ENCODE results near the gene APP.

The APP gene

GRCh38 chr21:25863747-25864146 is 306.8 kb downstream of the APP start:
- H3K9me3 ChIP-seq (ENCODE audit: low read length): no peaks in the 10 kb centered on the region
- H3K27me3 ChIP-seq (ENCODE audit: insufficient read depth, low read length): no peaks in the 10 kb centered on the region
- peaks cover 3% of the 10 kb centered on the region for H3K4me1 ChIP-seq (ENCODE audit: insufficient read depth, low read length)
- H2AFZ ChIP-seq (ENCODE audit: low read depth, low read length): no peak overlapping the region
- H3K4me3 ChIP-seq (ENCODE audit: low read length): no peak overlapping the region
- no peaks in the 10 kb centered on the region for H3K36me3 ChIP-seq (ENCODE audit: insufficient read depth, low read length)

GRCh38 chr21:25863031-25863430 is 307.5 kb downstream of the APP start:
- Histone ChIP-seq H3K4me3 (ENCODE audit: low read length) (no peak overlapping the region), H3K27me3 (ENCODE audit: insufficient read depth, low read length) (no peaks in the 10 kb centered on the region), H3K9me3 (ENCODE audit: low read length) (no peaks in the 10 kb centered on the region), H2AFZ (ENCODE audit: low read depth, low read length) (no peak overlapping the region), H3K4me1 (ENCODE audit: insufficient read depth, low read length) (peaks cover 3% of the 10 kb centered on the region), H3K36me3 (ENCODE audit: insufficient read depth, low read length) (no peaks in the 10 kb centered on the region)

GRCh38 chr21:25862596-25862995 is 308.0 kb downstream of the APP start:
- Histone ChIP-seq H3K4me3 (ENCODE audit: low read length) (no peak overlapping the region), H3K9me3 (ENCODE audit: low read length) (no peaks in the 10 kb centered on the region), H3K36me3 (ENCODE audit: insufficient read depth, low read length) (no peaks in the 10 kb centered on the region), H3K4me1 (ENCODE audit: insufficient read depth, low read length) (peaks cover 3% of the 10 kb centered on the region), H2AFZ (ENCODE audit: low read depth, low read length) (no peak overlapping the region), H3K27me3 (ENCODE audit: insufficient read depth, low read length) (no peaks in the 10 kb centered on the region)

- Histone ChIP-seq H3K4me3 (ENCODE audit: low read length) (no peak overlapping the region), H3K4me1 (ENCODE audit: insufficient read depth, low read length) (peaks cover 3% of the 10 kb centered on the region), H2AFZ (ENCODE audit: low read depth, low read length) (no peak overlapping the region), H3K27me3 (ENCODE audit: insufficient read depth, low read length) (no peaks in the 10 kb centered on the region), H3K9me3 (ENCODE audit: low read length) (no peaks in the 10 kb centered on the region), H3K36me3 (ENCODE audit: insufficient read depth, low read length) (no peaks in the 10 kb centered on the region)
These were observed 308.5 kb downstream of the APP start for GRCh38 chr21:25862112-25862511.

GRCh38 chr21:25859235-25859929 is 311.2 kb downstream of the APP start:
- H3K4me1 ChIP-seq (ENCODE audit: insufficient read depth, low read length): peaks cover 3% of the 10 kb centered on the region
- H3K27me3 ChIP-seq (ENCODE audit: insufficient read depth, low read length): no peaks in the 10 kb centered on the region
- no peak overlapping the region for H2AFZ ChIP-seq (ENCODE audit: low read depth, low read length)
- H3K4me3 ChIP-seq (ENCODE audit: low read length): no peak overlapping the region
- H3K36me3 ChIP-seq (ENCODE audit: insufficient read depth, low read length): no peaks in the 10 kb centered on the region
- no peaks in the 10 kb centered on the region for H3K9me3 ChIP-seq (ENCODE audit: low read length)

DNA sequence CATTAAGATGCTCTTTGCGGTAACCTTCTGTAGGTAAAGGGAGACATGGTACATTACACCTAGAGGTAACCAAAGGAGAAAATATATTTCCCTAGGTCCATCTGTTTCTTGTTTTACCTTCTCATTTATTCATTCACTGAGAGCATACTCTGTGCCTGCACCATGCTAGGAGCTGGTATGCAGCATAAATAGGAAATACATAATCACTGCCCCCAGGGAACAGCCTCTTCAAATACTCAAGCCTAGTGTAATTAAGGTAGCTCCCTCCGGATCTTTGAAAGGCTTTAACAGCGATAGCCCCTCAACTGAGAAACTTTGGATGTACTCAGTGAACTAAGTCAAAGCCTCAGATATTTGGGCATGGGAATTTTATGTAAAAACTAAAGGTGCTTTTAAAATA is 312.2 kb downstream of the APP start:
- Histone ChIP-seq H3K27me3 (ENCODE audit: insufficient read depth, low read length) (no peaks in the 10 kb centered on the region), H2AFZ (ENCODE audit: low read depth, low read length) (no peak overlapping the region), H3K4me3 (ENCODE audit: low read length) (no peak overlapping the region), H3K9me3 (ENCODE audit: low read length) (no peaks in the 10 kb centered on the region), H3K4me1 (ENCODE audit: insufficient read depth, low read length) (peaks cover 3% of the 10 kb centered on the region), H3K36me3 (ENCODE audit: insufficient read depth, low read length) (no peaks in the 10 kb centered on the region)

DNA sequence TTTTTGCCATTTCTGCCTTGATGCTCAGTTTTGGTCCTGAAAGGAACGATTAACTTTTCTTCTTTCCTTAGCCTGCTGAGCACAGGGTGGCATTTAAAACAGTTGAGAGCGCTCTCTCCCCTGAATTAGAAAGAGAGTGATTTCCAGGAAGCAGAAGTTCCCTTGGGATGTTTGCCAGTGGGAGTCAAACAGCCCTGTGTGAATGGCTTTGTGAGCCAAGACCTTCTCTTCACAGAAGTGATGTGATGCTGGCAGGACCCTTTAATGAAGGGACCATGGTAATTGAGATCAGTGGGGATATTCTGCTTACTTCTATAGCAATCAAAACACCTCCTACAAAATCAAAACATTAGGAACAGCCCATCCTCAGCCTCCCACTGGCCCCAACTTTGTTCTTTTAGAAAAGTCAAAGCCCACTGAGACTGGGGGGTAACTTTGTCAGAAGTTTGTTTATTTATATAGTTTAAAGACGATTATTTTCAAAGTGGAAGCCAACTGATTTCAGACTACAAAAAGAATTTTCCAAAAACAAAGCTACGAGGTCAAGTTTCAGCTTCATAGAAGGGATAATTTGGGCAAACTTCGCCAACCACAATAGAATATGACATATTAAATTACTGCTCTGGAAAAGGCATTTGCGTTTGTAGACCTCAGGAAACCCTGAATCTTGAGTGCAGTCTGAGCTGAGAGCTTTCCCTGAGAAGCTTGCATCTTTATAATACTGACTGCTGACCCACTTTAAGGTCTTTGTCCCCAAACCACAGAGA is 313.1 kb downstream of the APP start:
- H3K4me3 ChIP-seq (ENCODE audit: low read length): no peak overlapping the region
- no peaks in the 10 kb centered on the region for H3K27me3 ChIP-seq (ENCODE audit: insufficient read depth, low read length)
- H3K4me1 ChIP-seq (ENCODE audit: insufficient read depth, low read length): peaks cover 3% of the 10 kb centered on the region
- no peak overlapping the region for H2AFZ ChIP-seq (ENCODE audit: low read depth, low read length)
- no peaks in the 10 kb centered on the region for H3K36me3 ChIP-seq (ENCODE audit: insufficient read depth, low read length)
- no peaks in the 10 kb centered on the region for H3K9me3 ChIP-seq (ENCODE audit: low read length)

- Histone ChIP-seq H3K27me3 (ENCODE audit: insufficient read depth, low read length) (no peaks in the 10 kb centered on the region), H3K4me1 (ENCODE audit: insufficient read depth, low read length) (peaks cover 5% of the 10 kb centered on the region), H3K4me3 (ENCODE audit: low read length) (no peak overlapping the region), H3K36me3 (ENCODE audit: insufficient read depth, low read length) (no peaks in the 10 kb centered on the region), H3K9me3 (ENCODE audit: low read length) (no peaks in the 10 kb centered on the region), H2AFZ (ENCODE audit: low read depth, low read length) (no peak overlapping the region)
These were observed 315.0 kb downstream of the APP start for GRCh38 chr21:25855576-25855975.

- H3K36me3 ChIP-seq (ENCODE audit: insufficient read depth, low read length): no peaks in the 10 kb centered on the region
- no peak overlapping the region for H3K4me3 ChIP-seq (ENCODE audit: low read length)
- no peaks in the 10 kb centered on the region for H3K9me3 ChIP-seq (ENCODE audit: low read length)
- no peak overlapping the region for H2AFZ ChIP-seq (ENCODE audit: low read depth, low read length)
- no peaks in the 10 kb centered on the region for H3K27me3 ChIP-seq (ENCODE audit: insufficient read depth, low read length)
- H3K4me1 ChIP-seq (ENCODE audit: insufficient read depth, low read length): peaks cover 11% of the 10 kb centered on the region
These were observed 320.3 kb downstream of the APP start for GRCh38 chr21:25850126-25850842.

DNA sequence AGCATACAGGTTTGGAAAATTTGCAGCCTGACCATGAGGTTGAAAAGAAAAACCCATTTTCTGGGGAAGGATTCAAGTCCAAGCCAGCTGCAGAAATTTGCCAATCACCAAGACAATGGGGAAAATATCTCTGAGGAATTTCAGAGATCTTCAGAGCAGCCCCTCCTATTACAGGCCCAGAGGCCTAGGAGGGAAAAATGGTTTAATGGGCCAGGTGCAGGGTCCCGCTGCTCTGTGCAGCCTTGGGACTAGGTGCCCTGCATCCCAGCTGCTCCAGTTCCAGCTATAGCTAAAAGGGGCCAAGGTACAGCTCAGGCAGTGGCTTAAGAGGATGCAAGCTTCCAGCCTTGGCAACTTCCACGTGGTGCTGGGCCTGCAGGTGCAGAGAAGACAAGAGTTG is 322.3 kb downstream of the APP start:
- Histone ChIP-seq H3K36me3 (ENCODE audit: insufficient read depth, low read length) (no peaks in the 10 kb centered on the region), H3K4me3 (ENCODE audit: low read length) (no peak overlapping the region), H3K27me3 (ENCODE audit: insufficient read depth, low read length) (no peaks in the 10 kb centered on the region), H3K4me1 (ENCODE audit: insufficient read depth, low read length) (peaks cover 11% of the 10 kb centered on the region), H2AFZ (ENCODE audit: low read depth, low read length) (no peak overlapping the region), H3K9me3 (ENCODE audit: low read length) (no peaks in the 10 kb centered on the region)

DNA sequence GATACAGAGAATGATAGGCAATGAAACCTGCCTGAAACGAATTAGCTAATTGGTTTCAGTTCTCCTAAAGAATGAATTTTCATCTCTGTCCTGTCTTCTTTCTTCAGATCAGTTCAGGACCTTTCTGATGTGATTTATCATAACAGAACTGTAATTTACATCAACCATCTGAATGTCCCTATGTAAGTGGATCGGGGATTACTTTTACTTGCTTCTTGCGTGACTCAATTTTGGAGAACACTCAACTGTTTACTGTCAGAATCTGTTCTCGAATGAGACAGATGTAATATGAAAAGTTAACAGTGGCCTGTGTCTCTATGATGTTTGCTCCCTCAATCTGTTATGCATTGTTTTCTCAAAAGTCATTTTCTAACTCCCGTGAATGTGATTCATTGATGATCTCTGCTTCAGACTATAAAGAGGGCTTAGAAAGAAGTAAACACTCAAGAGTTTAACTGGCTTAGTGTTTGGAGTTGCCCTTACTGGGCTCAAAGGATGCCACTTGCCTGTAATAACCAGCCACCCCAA is 324.8 kb downstream of the APP start:
- H3K27me3 ChIP-seq (ENCODE audit: insufficient read depth, low read length): no peaks in the 10 kb centered on the region
- peaks cover 8% of the 10 kb centered on the region for H3K4me1 ChIP-seq (ENCODE audit: insufficient read depth, low read length)
- no peak overlapping the region for H2AFZ ChIP-seq (ENCODE audit: low read depth, low read length)
- H3K4me3 ChIP-seq (ENCODE audit: low read length): no peak overlapping the region
- H3K36me3 ChIP-seq (ENCODE audit: insufficient read depth, low read length): no peaks in the 10 kb centered on the region
- H3K9me3 ChIP-seq (ENCODE audit: low read length): no peaks in the 10 kb centered on the region

GRCh38 chr21:25842925-25843324 is 327.6 kb downstream of the APP start:
- Histone ChIP-seq H3K27me3 (ENCODE audit: insufficient read depth, low read length) (no peaks in the 10 kb centered on the region), H3K4me1 (ENCODE audit: insufficient read depth, low read length) (no peaks in the 10 kb centered on the region), H3K36me3 (ENCODE audit: insufficient read depth, low read length) (no peaks in the 10 kb centered on the region), H3K9me3 (ENCODE audit: low read length) (no peaks in the 10 kb centered on the region), H2AFZ (ENCODE audit: low read depth, low read length) (no peak overlapping the region), H3K4me3 (ENCODE audit: low read length) (no peak overlapping the region)

DNA sequence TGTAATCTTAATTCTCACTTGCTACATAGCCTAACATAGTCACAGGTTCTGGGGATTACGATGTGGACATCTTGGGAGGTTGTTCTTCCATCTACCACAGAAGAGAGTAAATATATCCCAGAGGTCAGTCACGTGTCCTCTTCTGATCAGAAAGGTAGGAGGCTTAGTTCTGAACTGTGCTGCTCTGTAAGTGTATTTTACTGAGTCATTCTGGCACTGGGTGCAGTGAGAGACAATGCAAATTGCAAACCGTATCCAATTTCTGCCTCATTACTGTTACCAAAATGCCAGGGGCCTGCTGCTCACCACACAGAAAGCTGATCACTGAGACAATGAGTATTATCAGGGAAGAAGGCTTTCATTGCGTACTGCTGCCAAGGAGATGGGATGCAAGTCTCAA is 331.8 kb downstream of the APP start:
- H3K36me3 ChIP-seq (ENCODE audit: insufficient read depth, low read length): no peaks in the 10 kb centered on the region
- H3K27me3 ChIP-seq (ENCODE audit: insufficient read depth, low read length): no peaks in the 10 kb centered on the region
- no peak overlapping the region for H3K4me3 ChIP-seq (ENCODE audit: low read length)
- H2AFZ ChIP-seq (ENCODE audit: low read depth, low read length): no peak overlapping the region
- H3K4me1 ChIP-seq (ENCODE audit: insufficient read depth, low read length): peaks cover 2% of the 10 kb centered on the region
- H3K9me3 ChIP-seq (ENCODE audit: low read length): peaks cover 2% of the 10 kb centered on the region
